Peyer's patch (tissue), 4 donors: Measurements from ENCODE around the gene NSG1. TPM values are rescaled to one million over a fixed set of nuclear protein-coding genes. Genes with fewer than 3 reads are reported as not detected.
A peak's percentile ranks its signal among the peaks of the same experiment; 100 is the strongest.

Experiments
- DNase-seq, 3 donors: peaks; one replicate each; pipeline ENCODE4 v3.0.0-alpha.2; 2017 to 2019
- H3K27ac ChIP-seq, 4 donors: fragments of 200-600 bp; sonication (generic); one replicate each; pipeline ENCODE4 v1.5.1; 2016 to 2019
- H3K27me3 ChIP-seq, 2 donors: fragments of 200-600 bp; sonication (generic); one replicate each; pipeline ENCODE4 v1.5.1; 2019
- H3K36me3 ChIP-seq, 3 donors: fragments of 200-600 bp; sonication (generic); one replicate each; pipeline ENCODE4 v1.5.1; 2016 to 2019
- H3K4me1 ChIP-seq, 4 donors: fragments of 200-600 bp; sonication (generic); one replicate each; pipeline ENCODE4 v1.5.1; 2016 to 2019
- H3K4me3 ChIP-seq, 4 donors: fragments of 200-600 bp; sonication (generic); 1 replicate in 3 of 4; 2 replicates in 1 of 4; pipeline ENCODE4 v1.5.1; 2016 to 2019; ENCODE audit warnings: mild to moderate bottlenecking in 1 of 4
- H3K9me3 ChIP-seq, 4 donors: fragments of 200-600 bp; sonication (generic); one replicate each; pipeline ENCODE4 v1.5.1; 2016 to 2019; ENCODE audit warnings: mild to moderate bottlenecking in 1 of 4
- CTCF ChIP-seq, 6 experiments: fragments of 450-650 bp in 4 of 6; fragments of 200-600 bp in 2 of 6; sonication (generic) in 1 of 6; IDR thresholded peaks; one replicate each; pipeline ENCODE4 v1.5.1; 2017 to 2019; ENCODE audit warnings: antibody characterized with exemption in 6 of 6, mild to moderate bottlenecking in 3 of 6, moderate library complexity in 1 of 6
- POLR2A ChIP-seq, 2 donors: fragments of 450-650 bp; IDR thresholded peaks; one replicate each; pipeline ENCODE4 v1.5.1; 2017; ENCODE audit warnings: antibody characterized with exemption in 2 of 2, mild to moderate bottlenecking in 2 of 2, moderate library complexity in 2 of 2
- total RNA-seq, 4 donors: library from RNA; depleted of rRNA; stranded (reverse); fragments of >200 nt; gene quantifications; one replicate each; pipeline ENCODE4 v1.1.0, GENCODE V29; 2016

The NSG1 gene
- total RNA-seq, 4 donors from 2014 or later = 2.0 to 13.2 (median 3.7) TPM

GRCh38 chr4:4423706-4424498, 37.0 kb downstream of the NSG1 start:
- H3K27me3 ChIP-seq = no peaks in the 10 kb centered on the region
- peak in 1 of 3 donors; percentile 32 for DNase-seq
- TF ChIP-seq CTCF (IDR thresholded peaks at IDR 0.05) = no peak
- TF ChIP-seq POLR2A (IDR thresholded peaks at IDR 0.05) = no peak
- H3K27ac ChIP-seq = no peak overlapping the region
- H3K36me3 ChIP-seq = peaks cover 0 to 77% (median 0%) of the 10 kb centered on the region in 3 donors
- H3K4me1 ChIP-seq = no peaks in the 10 kb centered on the region
- no peaks in the 10 kb centered on the region for H3K9me3 ChIP-seq
- H3K4me3 ChIP-seq = no peak overlapping the region

GRCh38 chr4:4424499-4425115, 37.7 kb downstream of the NSG1 start:
- TF ChIP-seq POLR2A (IDR thresholded peaks at IDR 0.05) (no peak), CTCF (IDR thresholded peaks at IDR 0.05) (no peak)
- Histone ChIP-seq H3K4me1 (no peaks in the 10 kb centered on the region), H3K4me3 (no peak overlapping the region), H3K27me3 (no peaks in the 10 kb centered on the region), H3K27ac (no peak overlapping the region), H3K9me3 (no peaks in the 10 kb centered on the region), H3K36me3 (peaks cover 0 to 70% (median 0%) of the 10 kb centered on the region in 3 donors)
- DNase-seq = no peak

- H3K9me3 ChIP-seq = no peaks in the 10 kb centered on the region
- peaks cover 0 to 64% (median 0%) of the 10 kb centered on the region in 3 donors for H3K36me3 ChIP-seq
Measured at GRCh38 chr4:4425119-4425690, 38.3 kb downstream of the NSG1 start.

GRCh38 chr4:4425696-4426095, 38.8 kb downstream of the NSG1 start:
- Histone ChIP-seq H3K9me3 (no peaks in the 10 kb centered on the region), H3K27me3 (no peaks in the 10 kb centered on the region), H3K27ac (no peak overlapping the region), H3K4me3 (no peak overlapping the region), H3K36me3 (peaks cover 0 to 59% (median 0%) of the 10 kb centered on the region in 3 donors), H3K4me1 (no peaks in the 10 kb centered on the region)
- DNase-seq = peak in 1 of 3 donors; percentile 38
- no peak for TF ChIP-seq POLR2A (IDR thresholded peaks at IDR 0.05)
- no peak for TF ChIP-seq CTCF (IDR thresholded peaks at IDR 0.05)

More at GRCh38 chr4:4425119-4425690, 38.3 kb downstream of the NSG1 start:
- no peak overlapping the region for H3K27ac ChIP-seq
- no peaks in the 10 kb centered on the region for H3K27me3 ChIP-seq
- no peaks in the 10 kb centered on the region for H3K4me1 ChIP-seq
- TF ChIP-seq POLR2A (IDR thresholded peaks at IDR 0.05) (no peak), CTCF (IDR thresholded peaks at IDR 0.05) (no peak)
- DNase-seq = peak in 1 of 3 donors; percentile 36
- H3K4me3 ChIP-seq = no peak overlapping the region

- Histone ChIP-seq H3K27ac (no peak overlapping the region), H3K36me3 (peaks cover 0 to 50% (median 0%) of the 10 kb centered on the region in 3 donors), H3K9me3 (no peaks in the 10 kb centered on the region), H3K4me3 (no peak overlapping the region), H3K4me1 (no peaks in the 10 kb centered on the region), H3K27me3 (no peaks in the 10 kb centered on the region)
- peak in 1 of 3 donors; percentile 37 for DNase-seq
- TF ChIP-seq POLR2A (IDR thresholded peaks at IDR 0.05) = no peak
- no peak for TF ChIP-seq CTCF (IDR thresholded peaks at IDR 0.05)
Measured at GRCh38 chr4:4426511-4427120, 39.7 kb downstream of the NSG1 start.
